HG03571 (cell line): Measurements from ENCODE around the gene RCSD1.
"Not testable (repeated sequence)": the region's sequence is repeated elsewhere in the genome, so short reads cannot be mapped to it uniquely, and the experiment has no call there.

ENCODE experiments used
- ATAC-seq: cut with Tn5 transposase; IDR thresholded peaks from one replicate; pipeline ENCODE4 v1.9.1; 2021; ENCODE audit not compliant: unreplicated experiment

RCSD1 gene, protein sequence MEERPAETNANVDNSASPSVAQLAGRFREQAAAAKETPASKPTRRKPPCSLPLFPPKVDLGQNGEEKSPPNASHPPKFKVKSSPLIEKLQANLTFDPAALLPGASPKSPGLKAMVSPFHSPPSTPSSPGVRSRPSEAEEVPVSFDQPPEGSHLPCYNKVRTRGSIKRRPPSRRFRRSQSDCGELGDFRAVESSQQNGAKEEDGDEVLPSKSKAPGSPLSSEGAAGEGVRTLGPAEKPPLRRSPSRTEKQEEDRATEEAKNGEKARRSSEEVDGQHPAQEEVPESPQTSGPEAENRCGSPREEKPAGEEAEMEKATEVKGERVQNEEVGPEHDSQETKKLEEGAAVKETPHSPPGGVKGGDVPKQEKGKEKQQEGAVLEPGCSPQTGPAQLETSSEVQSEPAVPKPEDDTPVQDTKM

GRCh38 chr1:167629681-167630567 lies at the start of gene RCSD1:
Gene RCSD1, plus strand, starts transcription at chr1:167630232. Its CDS starts 192 bp downstream, at chr1:167630424.
- ATAC-seq, result peak; percentile 25

DNA sequence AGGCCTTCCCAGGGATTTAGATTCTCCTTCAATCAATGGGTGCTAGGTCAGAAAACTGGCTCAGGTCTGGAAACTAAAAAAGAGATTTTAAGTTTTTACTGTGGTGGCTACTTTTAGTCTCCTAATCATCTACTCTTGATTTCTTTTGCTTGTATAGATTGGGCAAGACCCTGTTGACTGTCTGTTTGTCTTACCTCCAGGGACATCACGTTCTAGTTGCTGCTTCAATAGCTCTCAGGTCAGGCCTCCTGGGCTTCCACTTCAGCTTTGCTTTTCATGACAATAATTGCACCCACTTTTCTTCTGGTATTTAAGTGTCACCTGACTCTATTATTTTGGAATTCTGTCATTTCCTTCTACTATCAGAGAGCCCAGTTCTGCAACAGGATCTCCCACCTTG lies 48.0 kb upstream of the RCSD1 start:
- no peak for ATAC-seq

- ATAC-seq, result no peak
Measured at GRCh38 chr1:167582722-167583121, 47.3 kb upstream of the RCSD1 start.

- no peak for ATAC-seq
Measured at GRCh38 chr1:167584581-167584980, 45.5 kb upstream of the RCSD1 start.

GRCh38 chr1:167587342-167587741 lies 42.7 kb upstream of the RCSD1 start:
- ATAC-seq, result no peak

- ATAC-seq, result no peak
Measured at GRCh38 chr1:167587872-167588271, 42.2 kb upstream of the RCSD1 start.

GRCh38 chr1:167588361-167588760 lies 41.7 kb upstream of the RCSD1 start:
- no peak for ATAC-seq

GRCh38 chr1:167592475-167592874 lies 37.6 kb upstream of the RCSD1 start:
- no peak for ATAC-seq

DNA sequence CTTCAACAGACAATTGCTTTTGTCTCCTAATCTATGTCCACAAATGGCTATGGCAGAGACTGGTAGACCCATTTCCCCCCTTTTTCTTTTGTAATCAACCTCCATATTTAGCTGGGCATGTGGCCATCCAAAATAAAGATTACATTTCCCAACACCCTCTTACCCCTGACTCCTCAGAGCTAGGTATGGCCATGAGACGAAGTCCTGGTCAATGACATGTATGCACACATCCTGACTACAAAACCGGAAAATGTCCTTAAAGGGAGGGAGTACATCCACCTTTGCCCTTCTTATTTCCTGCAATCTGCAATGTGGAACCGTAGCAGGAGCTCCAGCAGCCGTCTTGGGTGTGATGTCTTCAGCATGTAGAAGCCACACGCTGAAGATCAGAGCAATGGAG lies 36.2 kb upstream of the RCSD1 start:
- no peak for ATAC-seq

GRCh38 chr1:167594822-167595221 lies 35.2 kb upstream of the RCSD1 start:
- ATAC-seq, result no peak

DNA sequence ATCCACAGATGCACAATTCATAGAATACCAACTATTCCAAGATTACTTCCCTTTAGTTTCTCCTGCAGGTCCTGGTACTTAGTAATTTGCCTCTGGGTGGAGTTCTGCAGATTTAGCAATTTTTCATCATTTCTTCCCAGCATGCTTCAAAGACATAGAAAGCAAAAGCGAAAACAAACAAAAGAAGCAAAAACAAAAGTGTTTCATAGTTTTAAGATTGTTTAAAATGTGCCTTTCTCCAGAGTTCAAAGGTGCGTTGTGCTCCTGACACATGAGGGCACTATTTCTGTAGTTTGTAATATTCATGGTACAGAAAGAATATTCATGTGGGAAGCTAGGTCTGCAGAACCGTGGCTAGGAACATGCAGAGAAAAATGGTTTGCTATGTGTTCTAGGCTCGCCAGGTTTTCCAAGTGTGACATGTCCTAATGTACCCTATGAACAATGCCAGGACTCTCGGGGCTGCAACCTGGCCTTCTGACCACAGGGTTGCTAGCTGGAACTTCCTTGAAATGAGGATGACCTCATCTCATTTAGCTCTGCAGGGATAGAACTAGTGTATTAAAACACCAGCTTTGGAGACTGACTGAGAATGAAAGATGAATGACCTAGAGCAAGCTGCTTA lies 30.0 kb upstream of the RCSD1 start:
- ATAC-seq, result peak; percentile 53

DNA sequence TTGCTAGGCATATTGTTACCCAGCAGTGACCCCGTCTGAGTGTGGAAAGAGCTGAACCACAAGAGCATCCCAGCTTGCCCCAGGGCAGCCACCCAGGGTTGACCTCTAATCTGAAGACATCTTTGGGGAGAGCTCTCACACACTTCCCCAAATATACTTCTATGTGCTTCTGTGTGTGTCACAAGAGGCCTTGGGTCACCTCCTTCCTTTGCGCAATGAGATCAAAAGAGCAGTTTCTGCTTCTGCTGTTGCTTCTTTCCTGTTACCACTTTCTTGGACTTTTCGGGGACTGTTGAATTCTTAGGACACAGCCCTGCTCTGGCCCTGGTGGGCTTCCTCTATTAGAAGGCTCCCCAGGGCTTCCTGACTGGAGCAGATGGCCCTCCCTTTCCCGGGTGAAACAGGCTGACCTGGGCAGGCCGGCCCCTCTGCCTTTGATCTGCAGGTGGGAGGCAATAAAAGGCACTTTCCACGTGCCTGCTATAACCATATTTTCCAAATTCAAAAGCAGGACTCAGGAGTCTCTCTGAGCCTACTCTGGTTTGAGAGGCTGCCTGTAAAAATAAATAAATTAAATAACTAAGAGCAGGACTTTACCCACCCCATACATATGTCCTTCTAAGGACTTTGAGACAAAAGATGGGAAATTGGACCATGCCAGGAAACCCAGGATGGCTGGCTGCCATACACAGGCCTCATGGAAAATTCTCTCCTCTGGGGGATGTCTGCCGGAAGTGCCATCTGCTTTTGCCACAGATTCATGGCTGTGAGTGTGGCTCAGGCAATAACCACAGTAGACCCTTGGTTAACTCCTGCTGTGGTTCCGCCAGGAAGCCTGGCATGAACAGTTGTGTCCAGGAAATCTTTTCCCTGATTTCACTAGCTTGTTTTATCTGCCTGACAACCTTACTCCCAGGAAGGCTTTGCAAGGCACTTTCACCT lies 28.3 kb upstream of the RCSD1 start:
- peak; percentile 47 for ATAC-seq

- ATAC-seq, result no peak
Measured at GRCh38 chr1:167602840-167603239, 27.2 kb upstream of the RCSD1 start.

GRCh38 chr1:167605576-167605975 lies 24.5 kb upstream of the RCSD1 start:
- no peak for ATAC-seq

DNA sequence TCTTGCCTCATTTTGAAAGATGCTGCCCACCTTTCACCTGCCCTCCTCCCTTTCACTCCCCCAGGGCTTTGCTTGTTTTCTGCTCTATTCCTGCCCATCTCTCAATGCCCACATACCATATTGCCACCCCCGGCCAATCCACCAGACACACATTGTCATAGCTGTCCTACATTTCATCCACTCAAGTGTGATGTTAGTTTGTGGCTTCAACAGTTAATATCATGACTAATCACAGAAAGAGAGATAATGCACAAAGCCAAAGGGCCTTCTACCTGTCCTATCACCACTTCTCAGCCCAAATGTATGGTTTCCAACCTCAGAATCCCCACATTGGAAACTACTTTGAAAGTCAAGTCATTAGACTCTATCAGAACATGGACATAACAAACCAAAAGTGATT lies 18.0 kb upstream of the RCSD1 start:
- ATAC-seq, result no peak

GRCh38 chr1:167612587-167613385 lies 17.2 kb upstream of the RCSD1 start:
- ATAC-seq, result no peak

GRCh38 chr1:167613984-167614383 lies 16.0 kb upstream of the RCSD1 start:
- ATAC-seq, result not testable (repeated sequence)

- no peak for ATAC-seq
Measured at GRCh38 chr1:167614851-167615250, 15.2 kb upstream of the RCSD1 start.

DNA sequence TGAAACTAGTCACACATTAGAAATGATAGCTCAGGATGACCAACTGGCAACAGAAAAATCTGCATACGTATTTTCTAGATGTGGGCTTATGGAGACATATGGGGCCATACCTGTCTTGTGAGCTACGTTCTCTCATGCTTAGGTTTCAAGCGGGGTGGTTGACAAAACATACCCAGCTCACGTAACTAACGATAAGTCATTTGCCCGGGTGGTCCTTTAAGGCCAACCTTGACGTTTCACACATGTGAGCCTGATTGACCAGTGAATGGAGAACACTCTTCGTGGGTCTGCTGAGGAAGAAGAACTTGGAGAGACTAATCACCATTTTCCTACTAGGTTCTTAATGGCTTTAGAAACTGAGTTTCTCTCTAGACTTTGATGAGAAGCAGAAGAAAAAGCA lies 13.5 kb upstream of the RCSD1 start:
- peak; percentile 6 for ATAC-seq
